HepG2 (cell line): ENCODE measurements around the gene TSHZ2. TPM values are rescaled to one million over a fixed set of nuclear protein-coding genes. Genes with fewer than 3 reads are reported as not detected.

Source experiments
- ATF5 ChIP-seq: sonication (generic); formaldehyde crosslinking; IDR thresholded peaks from 2 replicates; pipeline ENCODE4 v1.4.0; 2020; ENCODE audit warnings: mild to moderate bottlenecking, low read depth, missing genetic modification reagents
- BCLAF1 ChIP-seq: fragments of 450-650 bp; IDR thresholded peaks from 2 replicates; pipeline ENCODE4 v1.6.1; 2017; ENCODE audit warnings: mild to moderate bottlenecking
- EEA1 ChIP-seq: sonication (generic); formaldehyde crosslinking; IDR thresholded peaks from 2 replicates; pipeline ENCODE4 v1.5.1; 2020; ENCODE audit warnings: mild to moderate bottlenecking, missing genetic modification reagents, borderline replicate concordance
- ELF3 ChIP-seq: IDR thresholded peaks from 2 replicates; pipeline ENCODE4 v1.6.1; 2016; ENCODE audit warnings: missing genetic modification reagents, missing compliant biosample characterization
- FOXK1 ChIP-seq: sonication (generic); formaldehyde crosslinking; IDR thresholded peaks from 2 replicates; pipeline ENCODE4 v1.4.0; 2020; ENCODE audit warnings: low read depth, missing genetic modification reagents, borderline replicate concordance
- IRF9 ChIP-seq: sonication (generic); formaldehyde crosslinking; IDR thresholded peaks from 2 replicates; pipeline ENCODE4 v1.8.0; 2022; ENCODE audit warnings: missing genetic modification reagents, mild to moderate bottlenecking, borderline replicate concordance
- KLF12 ChIP-seq: sonication (generic); formaldehyde crosslinking; IDR thresholded peaks from 2 replicates; pipeline ENCODE4 v1.4.0; 2020; ENCODE audit warnings: missing genetic modification reagents, borderline replicate concordance
- MEIS2 ChIP-seq: sonication (generic); formaldehyde crosslinking; IDR thresholded peaks from 2 replicates; pipeline ENCODE4 v1.9.0; 2021; ENCODE audit warnings: mild to moderate bottlenecking, missing genetic modification reagents
- MIXL1 ChIP-seq: IDR thresholded peaks from 2 replicates; pipeline ENCODE4 v1.6.1; 2016
- MXI1 ChIP-seq: IDR thresholded peaks from 3 replicates; pipeline ENCODE4 v1.6.1; 2012; ENCODE audit warnings: low read depth, low read length, inconsistent platforms, borderline replicate concordance
- RORA ChIP-seq: sonication (generic); formaldehyde crosslinking; IDR thresholded peaks from 2 replicates; pipeline ENCODE4 v1.5.0; 2020; ENCODE audit warnings: mild to moderate bottlenecking, missing genetic modification reagents, moderate library complexity
- SIX1 ChIP-seq: sonication (generic); formaldehyde crosslinking; IDR thresholded peaks from 2 replicates; pipeline ENCODE4 v1.4.0; 2020; ENCODE audit warnings: missing genetic modification reagents, borderline replicate concordance
- STAT6 ChIP-seq: sonication (generic); formaldehyde crosslinking; IDR thresholded peaks from 2 replicates; pipeline ENCODE4 v1.4.0; 2020; ENCODE audit warnings: missing genetic modification reagents, mild to moderate bottlenecking, borderline replicate concordance
- ZFP91 ChIP-seq: sonication (generic); formaldehyde crosslinking; IDR thresholded peaks from 2 replicates; pipeline ENCODE4 v1.9.0; 2022; ENCODE audit warnings: missing genetic modification reagents, mild to moderate bottlenecking, borderline replicate concordance
- ZFY ChIP-seq: sonication (generic); formaldehyde crosslinking; IDR thresholded peaks from 2 replicates; pipeline ENCODE4 v1.4.0; 2020; ENCODE audit warnings: missing genetic modification reagents
- ZKSCAN5 ChIP-seq: sonication (generic); formaldehyde crosslinking; IDR thresholded peaks from 2 replicates; pipeline ENCODE4 v1.5.1; 2020; ENCODE audit warnings: mild to moderate bottlenecking, missing genetic modification reagents
- ZNF160 ChIP-seq: sonication (generic); formaldehyde crosslinking; IDR thresholded peaks from 2 replicates; pipeline ENCODE4 v1.8.0; 2022; ENCODE audit warnings: mild to moderate bottlenecking, inconsistent platforms, missing genetic modification reagents
- ZNF546 ChIP-seq: sonication (generic); formaldehyde crosslinking; conservative IDR thresholded peaks from 2 replicates; pipeline ENCODE4 v1.8.1; 2023; ENCODE audit warnings: mild to moderate bottlenecking, missing genetic modification reagents
- ZNF572 ChIP-seq: sonication (generic); formaldehyde crosslinking; IDR thresholded peaks from 2 replicates; pipeline ENCODE4 v1.5.1; 2020; ENCODE audit warnings: mild to moderate bottlenecking, missing genetic modification reagents
- ZNF749 ChIP-seq: sonication (generic); formaldehyde crosslinking; IDR thresholded peaks from 2 replicates; pipeline ENCODE4 v1.8.0; 2022; ENCODE audit warnings: mild to moderate bottlenecking, missing genetic modification reagents, moderate library complexity, borderline replicate concordance
- ZNF839 ChIP-seq: sonication (generic); formaldehyde crosslinking; IDR thresholded peaks from 2 replicates; pipeline ENCODE4 v1.4.0; 2020; ENCODE audit warnings: missing genetic modification reagents, mild to moderate bottlenecking, borderline replicate concordance
- polyA plus RNA-seq, 8 experiments: library from polyadenylated mRNA; depleted of rRNA in 3 of 8; stranded (reverse) in 7 of 8; unstranded in 1 of 8; fragments of >200 nt; fragmentation: Illumina TruSeq in 4 of 8; extraction: Trizol in 4 of 8; gene quantifications; 2 replicates each; pipeline versions ENCODE4 v1.2.1 to v1.2.3, GENCODE V29; 2011 to 2016; ENCODE audit warnings: low read depth in 4 of 8, missing spikeins in 1 of 8, mixed read lengths in 1 of 8; ENCODE audit not compliant: insufficient read depth in 1 of 8
- total RNA-seq, 5 experiments: library from RNA; depleted of rRNA; stranded (reverse); fragments of >200 nt; fragmentation: Illumina TruSeq; extraction: Trizol; gene quantifications; 2 replicates each; pipeline ENCODE4 v1.2.3, GENCODE V29; 2016; ENCODE audit warnings: low read depth in 1 of 5

Gene TSHZ2
- total and polyA plus RNA-seq, 2 of the 13 experiments (the other 11 are each of a cell fraction or from before 2014, with no cell fraction given) = 0.01 TPM; not detected in 1

GRCh38 chr20:53412577-53413185 lies 440.5 kb downstream of the TSHZ2 start (continued):
- TF ChIP-seq ZNF749 (CRISPR knock-in tag) (0 out of 2 replicates have a peak, but pooled peaks have one; percentile 6), IRF9 (no peak), ZKSCAN5 (CRISPR knock-in tag) (no peak), FOXK1 (no peak), ZNF572 (CRISPR knock-in tag) (0 out of 2 replicates have a peak, but pooled peaks have one; percentile 14), MEIS2 (CRISPR knock-in tag) (0 out of 2 replicates have a peak, but pooled peaks have one; percentile 1), SIX1 (CRISPR knock-in tag) (no peak), BCLAF1 (no peak), ZNF546 (0 out of 2 replicates have a peak, but pooled peaks have one; percentile 21), MIXL1 (CRISPR knock-in tag) (no peak), RORA (CRISPR knock-in tag) (no peak), ZFY (peak; percentile 17; the same call in 1 of the 2 replicates), ZFP91 (CRISPR knock-in tag) (0 out of 2 replicates have a peak, but pooled peaks have one; percentile 0), STAT6 (no peak), ZNF160 (CRISPR knock-in tag) (peak; percentile 48; the same call in 1 of the 2 replicates), ZNF839 (CRISPR knock-in tag) (0 out of 2 replicates have a peak, but pooled peaks have one; percentile 18), MXI1 (no peak), KLF12 (CRISPR knock-in tag) (0 out of 2 replicates have a peak, but pooled peaks have one; percentile 31), ELF3 (CRISPR knock-in tag) (no peak), ATF5 (CRISPR knock-in tag) (no peak), EEA1 (CRISPR knock-in tag) (no peak)
